ENCODE results near the gene INTS12. TPM values are rescaled to one million over a fixed set of nuclear protein-coding genes. Genes with fewer than 3 reads are reported as not detected.

INTS12 gene
- total RNA-seq, 1 donor from 2014 or later = 17.2 TPM

GRCh38 chr4:105686571-105686970 is 21.9 kb downstream of the INTS12 start:
- DNase-seq (ENCODE audit: low spot score) = no peak
- H3K4me2 ChIP-seq = no peak overlapping the region
- Mint-ChIP-seq H3K27ac (no peak overlapping the region), H3K36me3 (peaks cover 14% of the 10 kb centered on the region), H3K4me1 (no peaks in the 10 kb centered on the region), H3K9me3 (no peaks in the 10 kb centered on the region), H3K27me3 (ENCODE audit: insufficient read depth, low read depth) (no peaks in the 10 kb centered on the region), H3K4me3 (no peak overlapping the region)
- H3K4me1 ChIP-seq = no peaks in the 10 kb centered on the region
- H3K4me3 ChIP-seq = no peak overlapping the region
- TF ChIP-seq EZH2 (IDR thresholded peaks at IDR 0.05) = no peak
- TF ChIP-seq CTCF (IDR thresholded peaks at IDR 0.05) = no peak
- TF ChIP-seq EZH2phosphoT487 (IDR thresholded peaks at IDR 0.05) = no peak
- H4K20me1 ChIP-seq (ENCODE audit: low read depth) = no peaks in the 10 kb centered on the region
- no peaks in the 10 kb centered on the region for H3F3A ChIP-seq (ENCODE audit: low read depth)
- no peaks in the 10 kb centered on the region for H3K27me3 ChIP-seq
- no peak overlapping the region for H3K9ac ChIP-seq
- no peaks in the 10 kb centered on the region for H3K79me2 ChIP-seq (ENCODE audit: low read depth)
- no peak overlapping the region for H2AFZ ChIP-seq (replicated peaks)
- H3K9me3 ChIP-seq (ENCODE audit: low read depth) = no peaks in the 10 kb centered on the region
- peaks cover 14% of the 10 kb centered on the region for H3K36me3 ChIP-seq
- no peak overlapping the region for H3K27ac ChIP-seq

GRCh38 chr4:105683038-105683437 is 25.5 kb downstream of the INTS12 start:
- Histone ChIP-seq H3K27me3 (no peaks in the 10 kb centered on the region), H3K36me3 (peaks cover 8% of the 10 kb centered on the region), H2AFZ (replicated peaks) (no peak overlapping the region), H3F3A (ENCODE audit: low read depth) (no peaks in the 10 kb centered on the region), H3K9ac (no peak overlapping the region), H3K27ac (no peak overlapping the region), H3K4me1 (no peaks in the 10 kb centered on the region), H3K4me3 (no peak overlapping the region), H3K9me3 (ENCODE audit: low read depth) (no peaks in the 10 kb centered on the region), H3K4me2 (no peak overlapping the region), H4K20me1 (ENCODE audit: low read depth) (no peaks in the 10 kb centered on the region), H3K79me2 (ENCODE audit: low read depth) (no peaks in the 10 kb centered on the region)
- Mint-ChIP-seq H3K9me3 (no peaks in the 10 kb centered on the region), H3K27me3 (ENCODE audit: insufficient read depth, low read depth) (no peaks in the 10 kb centered on the region), H3K36me3 (peaks cover 6% of the 10 kb centered on the region), H3K4me1 (no peaks in the 10 kb centered on the region), H3K4me3 (no peak overlapping the region), H3K27ac (no peak overlapping the region)
- TF ChIP-seq EZH2phosphoT487 (IDR thresholded peaks at IDR 0.05) = no peak
- TF ChIP-seq CTCF (IDR thresholded peaks at IDR 0.05) = no peak
- no peak for TF ChIP-seq EZH2 (IDR thresholded peaks at IDR 0.05)
- no peak for DNase-seq (ENCODE audit: low spot score)

- H3K27ac Mint-ChIP-seq = no peak overlapping the region
- no peaks in the 10 kb centered on the region for H3K9me3 Mint-ChIP-seq
- H4K20me1 ChIP-seq (ENCODE audit: low read depth) = no peaks in the 10 kb centered on the region
- no peak overlapping the region for H3K9ac ChIP-seq
- H3K4me3 ChIP-seq = no peak overlapping the region
- H2AFZ ChIP-seq (replicated peaks) = no peak overlapping the region
- DNase-seq (ENCODE audit: low spot score) = no peak
- peaks cover 8% of the 10 kb centered on the region for H3K36me3 ChIP-seq
- H3K27ac ChIP-seq = no peak overlapping the region
- H3K4me2 ChIP-seq = no peak overlapping the region
- no peaks in the 10 kb centered on the region for H3K4me1 Mint-ChIP-seq
- no peaks in the 10 kb centered on the region for H3K79me2 ChIP-seq (ENCODE audit: low read depth)
- H3K4me3 Mint-ChIP-seq = no peak overlapping the region
- H3K27me3 ChIP-seq = no peaks in the 10 kb centered on the region
- no peaks in the 10 kb centered on the region for H3F3A ChIP-seq (ENCODE audit: low read depth)
- TF ChIP-seq EZH2phosphoT487 (IDR thresholded peaks at IDR 0.05) = no peak
- no peaks in the 10 kb centered on the region for H3K9me3 ChIP-seq (ENCODE audit: low read depth)
- H3K4me1 ChIP-seq = no peaks in the 10 kb centered on the region
- H3K36me3 Mint-ChIP-seq = peaks cover 4% of the 10 kb centered on the region
- no peaks in the 10 kb centered on the region for H3K27me3 Mint-ChIP-seq (ENCODE audit: insufficient read depth, low read depth)
Measured at GRCh38 chr4:105679186-105679585, 29.3 kb downstream of the INTS12 start.

- H3K4me3 ChIP-seq = no peak overlapping the region
- no peak overlapping the region for H3K9ac ChIP-seq
- no peaks in the 10 kb centered on the region for H3K79me2 ChIP-seq (ENCODE audit: low read depth)
- H2AFZ ChIP-seq (replicated peaks) = no peak overlapping the region
- no peak for TF ChIP-seq CTCF (IDR thresholded peaks at IDR 0.05)
- TF ChIP-seq EZH2phosphoT487 (IDR thresholded peaks at IDR 0.05) = no peak
- no peak for TF ChIP-seq EZH2 (IDR thresholded peaks at IDR 0.05)
- no peak for DNase-seq (ENCODE audit: low spot score)
- H3K27me3 Mint-ChIP-seq (ENCODE audit: insufficient read depth, low read depth) = peaks cover 2% of the 10 kb centered on the region
- no peaks in the 10 kb centered on the region for H3K4me1 ChIP-seq
- no peaks in the 10 kb centered on the region for H3K27me3 ChIP-seq
- H3K27ac ChIP-seq = no peak overlapping the region
- no peaks in the 10 kb centered on the region for H3K9me3 ChIP-seq (ENCODE audit: low read depth)
- H3K4me3 Mint-ChIP-seq = no peak overlapping the region
- no peaks in the 10 kb centered on the region for H3F3A ChIP-seq (ENCODE audit: low read depth)
- no peaks in the 10 kb centered on the region for H3K9me3 Mint-ChIP-seq
- no peaks in the 10 kb centered on the region for H3K36me3 ChIP-seq
- H3K4me1 Mint-ChIP-seq = no peaks in the 10 kb centered on the region
- H3K27ac Mint-ChIP-seq = no peak overlapping the region
- peaks cover under 1% of the 10 kb centered on the region for H3K36me3 Mint-ChIP-seq
- no peaks in the 10 kb centered on the region for H4K20me1 ChIP-seq (ENCODE audit: low read depth)
- H3K4me2 ChIP-seq = no peak overlapping the region
Measured at GRCh38 chr4:105677709-105678108, 30.8 kb downstream of the INTS12 start.

Measured in neural progenitor cell (in vitro differentiated cells).